ENCODE results near the gene MAML2. TPM values are rescaled to one million over a fixed set of nuclear protein-coding genes. Genes with fewer than 3 reads are reported as not detected.
A peak's percentile ranks its signal among the peaks of the same experiment; 100 is the strongest.

The MAML2 gene
- total and polyA plus RNA-seq, 4 donors = 3.8 to 41.8 (median 13.7) TPM

DNA sequence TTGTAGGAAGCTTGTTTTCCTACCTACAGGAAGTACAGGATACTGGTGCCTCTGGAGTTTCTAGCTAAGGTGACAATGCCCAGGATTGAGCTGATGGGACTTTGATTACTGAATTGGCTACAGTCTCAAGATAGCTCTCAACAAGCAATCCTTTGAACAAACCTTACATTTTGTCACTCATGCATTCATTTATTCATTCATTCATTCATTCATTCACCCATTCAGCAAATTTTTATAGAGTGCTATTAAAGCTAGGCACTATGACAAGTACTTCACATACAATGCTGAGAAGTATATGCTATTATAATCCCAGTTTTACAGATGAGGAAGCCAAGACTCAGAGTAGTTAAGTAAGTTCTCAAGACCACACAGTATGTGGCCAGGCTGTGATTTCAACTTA lies 316.0 kb downstream of the MAML2 start:
- no peaks in the 10 kb centered on the region for H3K36me3 ChIP-seq (ENCODE audit: control insufficient read depth in 4 of 4, insufficient read depth in 4 of 4, low read length in 4 of 4)
- no peaks in the 10 kb centered on the region for H3K9me3 ChIP-seq (ENCODE audit: control insufficient read depth in 4 of 4, insufficient read depth in 3 of 4, low read length in 3 of 4)
- H3K27ac ChIP-seq (ENCODE audit: low read depth in 1 of 2, low read length in 1 of 2) = no peak overlapping the region
- peaks cover 0 to 16% (median 5%) of the 10 kb centered on the region in 5 donors for H3K4me1 ChIP-seq (ENCODE audit: control insufficient read depth in 5 of 5, insufficient read depth in 5 of 5, low read length in 5 of 5)
- no peaks in the 10 kb centered on the region for H3K27me3 ChIP-seq (ENCODE audit: control insufficient read depth in 3 of 3, insufficient read depth in 3 of 3, low read length in 2 of 3)
- ATAC-seq (ENCODE audit: insufficient read depth, low FRiP score) = no peak
- TF ChIP-seq, protein P1, sequence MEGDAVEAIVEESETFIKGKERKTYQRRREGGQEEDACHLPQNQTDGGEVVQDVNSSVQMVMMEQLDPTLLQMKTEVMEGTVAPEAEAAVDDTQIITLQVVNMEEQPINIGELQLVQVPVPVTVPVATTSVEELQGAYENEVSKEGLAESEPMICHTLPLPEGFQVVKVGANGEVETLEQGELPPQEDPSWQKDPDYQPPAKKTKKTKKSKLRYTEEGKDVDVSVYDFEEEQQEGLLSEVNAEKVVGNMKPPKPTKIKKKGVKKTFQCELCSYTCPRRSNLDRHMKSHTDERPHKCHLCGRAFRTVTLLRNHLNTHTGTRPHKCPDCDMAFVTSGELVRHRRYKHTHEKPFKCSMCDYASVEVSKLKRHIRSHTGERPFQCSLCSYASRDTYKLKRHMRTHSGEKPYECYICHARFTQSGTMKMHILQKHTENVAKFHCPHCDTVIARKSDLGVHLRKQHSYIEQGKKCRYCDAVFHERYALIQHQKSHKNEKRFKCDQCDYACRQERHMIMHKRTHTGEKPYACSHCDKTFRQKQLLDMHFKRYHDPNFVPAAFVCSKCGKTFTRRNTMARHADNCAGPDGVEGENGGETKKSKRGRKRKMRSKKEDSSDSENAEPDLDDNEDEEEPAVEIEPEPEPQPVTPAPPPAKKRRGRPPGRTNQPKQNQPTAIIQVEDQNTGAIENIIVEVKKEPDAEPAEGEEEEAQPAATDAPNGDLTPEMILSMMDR (IDR thresholded peaks at IDR 0.05; ENCODE audit: control extremely low read depth, extremely low read depth) = no peak
- H3K4me3 ChIP-seq = no peak overlapping the region
- DNase-seq = no peak
- no peak overlapping the region for H3K9ac ChIP-seq (ENCODE audit: insufficient read depth in 1 of 2, low read length in 2 of 2)

DNA sequence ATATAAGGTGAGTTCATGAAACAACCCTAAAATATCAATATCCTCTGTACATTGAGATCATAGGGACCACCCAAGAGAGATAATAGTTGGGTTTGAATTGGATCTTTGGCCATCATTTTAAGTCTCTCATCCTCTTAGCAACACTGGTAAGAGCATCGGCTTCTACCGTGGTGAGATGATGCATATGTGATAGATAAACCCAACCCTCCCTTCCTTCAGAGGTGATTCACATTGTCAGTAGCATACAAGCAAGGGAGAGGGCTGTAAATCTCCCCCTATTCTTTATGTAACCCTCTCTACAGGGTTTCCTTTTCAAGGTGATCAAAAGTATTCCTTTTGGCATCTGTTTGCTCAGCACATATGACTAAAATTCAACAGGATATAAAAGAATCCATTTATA lies 316.7 kb downstream of the MAML2 start:
- H3K27ac ChIP-seq (ENCODE audit: low read depth in 1 of 2, low read length in 1 of 2) = no peak overlapping the region
- TF ChIP-seq, protein P1 (IDR thresholded peaks at IDR 0.05; ENCODE audit: control extremely low read depth, extremely low read depth) = no peak
- WGBS, 2 donors = 80 to 96% methylated on average over 2 of the region's 2 CpGs
- H3K4me1 ChIP-seq (ENCODE audit: control insufficient read depth in 5 of 5, insufficient read depth in 5 of 5, low read length in 5 of 5) = peaks cover 0 to 16% (median 5%) of the 10 kb centered on the region in 5 donors
- DNase-seq = no peak
- no peaks in the 10 kb centered on the region for H3K27me3 ChIP-seq (ENCODE audit: control insufficient read depth in 3 of 3, insufficient read depth in 3 of 3, low read length in 2 of 3)
- no peak for ATAC-seq (ENCODE audit: insufficient read depth, low FRiP score)
- H3K9me3 ChIP-seq (ENCODE audit: control insufficient read depth in 4 of 4, insufficient read depth in 3 of 4, low read length in 3 of 4) = no peaks in the 10 kb centered on the region
- H3K4me3 ChIP-seq = no peak overlapping the region
- no peak overlapping the region for H3K9ac ChIP-seq (ENCODE audit: insufficient read depth in 1 of 2, low read length in 2 of 2)
- peaks cover 0 to 2% (median under 1%) of the 10 kb centered on the region in 4 donors for H3K36me3 ChIP-seq (ENCODE audit: control insufficient read depth in 4 of 4, insufficient read depth in 4 of 4, low read length in 4 of 4)

DNA sequence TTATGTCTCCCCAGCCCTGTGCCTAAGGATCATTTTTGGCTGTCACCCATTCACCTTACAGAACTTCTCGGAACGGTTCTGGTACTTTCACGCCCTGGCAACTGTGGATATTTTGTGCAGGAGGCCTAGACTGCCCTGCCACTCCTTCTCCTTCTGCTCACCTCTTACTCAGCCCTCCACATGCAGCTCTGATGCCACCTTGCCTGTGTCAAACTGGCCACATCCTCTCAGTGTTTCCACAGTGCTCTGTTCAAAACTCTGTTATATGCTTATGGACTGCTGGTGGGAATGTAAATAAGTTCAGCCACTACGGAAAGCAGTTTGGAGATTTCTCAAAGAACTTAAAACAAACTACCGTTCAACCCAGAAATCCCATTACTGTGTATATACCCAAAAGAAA lies 318.3 kb downstream of the MAML2 start:
- H3K36me3 ChIP-seq (ENCODE audit: control insufficient read depth in 4 of 4, insufficient read depth in 4 of 4, low read length in 4 of 4) = peaks cover 0 to 4% (median under 1%) of the 10 kb centered on the region in 4 donors
- H3K4me1 ChIP-seq (ENCODE audit: control insufficient read depth in 5 of 5, insufficient read depth in 5 of 5, low read length in 5 of 5) = peaks cover 0 to 20% (median 5%) of the 10 kb centered on the region in 5 donors
- TF ChIP-seq, protein P1 (IDR thresholded peaks at IDR 0.05; ENCODE audit: control extremely low read depth, extremely low read depth) = no peak
- 95% methylated on average over 5 of the region's 5 CpGs for WGBS, 2 donors
- H3K4me3 ChIP-seq = no peak overlapping the region
- no peak overlapping the region for H3K9ac ChIP-seq (ENCODE audit: insufficient read depth in 1 of 2, low read length in 2 of 2)
- no peaks in the 10 kb centered on the region for H3K9me3 ChIP-seq (ENCODE audit: control insufficient read depth in 4 of 4, insufficient read depth in 3 of 4, low read length in 3 of 4)
- no peak overlapping the region for H3K27ac ChIP-seq (ENCODE audit: low read depth in 1 of 2, low read length in 1 of 2)
- H3K27me3 ChIP-seq (ENCODE audit: control insufficient read depth in 3 of 3, insufficient read depth in 3 of 3, low read length in 2 of 3) = no peaks in the 10 kb centered on the region
- DNase-seq (no peak), ATAC-seq (ENCODE audit: insufficient read depth, low FRiP score) (no peak)

DNA sequence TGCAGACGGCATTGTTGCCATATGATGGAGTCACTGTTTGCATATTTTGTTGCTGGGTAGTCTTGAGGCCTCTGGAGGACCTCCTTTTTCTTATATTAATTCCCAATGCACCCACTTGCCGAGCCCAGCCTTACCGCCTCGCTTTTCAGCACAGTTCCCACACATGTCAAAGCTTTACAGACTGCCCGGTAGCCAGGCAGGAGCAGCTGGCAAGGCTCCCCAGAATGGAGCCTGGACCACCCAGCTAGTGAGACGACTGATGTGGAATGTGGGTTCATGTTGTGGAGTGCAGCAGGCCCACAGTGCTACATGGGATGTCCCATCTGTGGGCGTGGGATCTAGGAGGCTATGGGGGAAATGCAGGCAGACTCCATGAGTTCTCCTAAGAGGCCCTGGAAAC lies 319.7 kb downstream of the MAML2 start:
- no peak for ATAC-seq (ENCODE audit: insufficient read depth, low FRiP score)
- Histone ChIP-seq H3K36me3 (ENCODE audit: control insufficient read depth in 4 of 4, insufficient read depth in 4 of 4, low read length in 4 of 4) (peaks cover 0 to 4% (median under 1%) of the 10 kb centered on the region in 4 donors), H3K4me3 (no peak overlapping the region), H3K9ac (ENCODE audit: insufficient read depth in 1 of 2, low read length in 2 of 2) (peak overlapping the region in 1 of 2 donors; percentile 26), H3K27ac (ENCODE audit: low read depth in 1 of 2, low read length in 1 of 2) (no peak overlapping the region), H3K4me1 (ENCODE audit: control insufficient read depth in 5 of 5, insufficient read depth in 5 of 5, low read length in 5 of 5) (peaks cover 0 to 20% (median 5%) of the 10 kb centered on the region in 5 donors), H3K9me3 (ENCODE audit: control insufficient read depth in 4 of 4, insufficient read depth in 3 of 4, low read length in 3 of 4) (no peaks in the 10 kb centered on the region), H3K27me3 (ENCODE audit: control insufficient read depth in 3 of 3, insufficient read depth in 3 of 3, low read length in 2 of 3) (no peaks in the 10 kb centered on the region)
- 85 to 89% methylated on average over 7 of the region's 7 CpGs for WGBS, 2 donors
- TF ChIP-seq, protein P1 (IDR thresholded peaks at IDR 0.05; ENCODE audit: control extremely low read depth, extremely low read depth) = no peak
- DNase-seq = peak; percentile 90 to 91 (median 91)
